ENCODE measurements around the gene TEX14. TPM values are rescaled to one million over a fixed set of nuclear protein-coding genes. Genes with fewer than 3 reads are reported as not detected.

Gene TEX14
- total RNA-seq, 4 donors from 2014 or later = under 0.01 TPM; not detected in 2

DNA sequence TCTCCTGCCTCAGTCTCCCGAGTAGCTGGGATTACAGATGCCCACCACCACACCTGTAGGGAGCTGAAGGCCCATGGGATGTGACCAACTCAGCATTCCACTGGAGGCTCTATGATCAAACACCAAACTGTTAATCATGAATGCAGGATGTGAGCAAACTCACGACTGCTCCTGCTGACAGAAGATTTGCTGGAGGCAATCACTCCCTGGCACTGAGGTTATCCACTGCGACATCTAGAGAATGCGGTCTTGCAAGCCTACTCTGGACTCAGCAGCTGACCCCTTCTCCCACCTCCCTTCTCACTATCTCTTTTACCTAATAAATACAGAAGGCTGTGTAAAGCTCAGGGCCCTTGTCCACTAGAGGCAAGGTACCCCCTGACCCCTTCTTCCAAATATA, 4.9 kb downstream of the TEX14 start:
- TF ChIP-seq, protein P1, sequence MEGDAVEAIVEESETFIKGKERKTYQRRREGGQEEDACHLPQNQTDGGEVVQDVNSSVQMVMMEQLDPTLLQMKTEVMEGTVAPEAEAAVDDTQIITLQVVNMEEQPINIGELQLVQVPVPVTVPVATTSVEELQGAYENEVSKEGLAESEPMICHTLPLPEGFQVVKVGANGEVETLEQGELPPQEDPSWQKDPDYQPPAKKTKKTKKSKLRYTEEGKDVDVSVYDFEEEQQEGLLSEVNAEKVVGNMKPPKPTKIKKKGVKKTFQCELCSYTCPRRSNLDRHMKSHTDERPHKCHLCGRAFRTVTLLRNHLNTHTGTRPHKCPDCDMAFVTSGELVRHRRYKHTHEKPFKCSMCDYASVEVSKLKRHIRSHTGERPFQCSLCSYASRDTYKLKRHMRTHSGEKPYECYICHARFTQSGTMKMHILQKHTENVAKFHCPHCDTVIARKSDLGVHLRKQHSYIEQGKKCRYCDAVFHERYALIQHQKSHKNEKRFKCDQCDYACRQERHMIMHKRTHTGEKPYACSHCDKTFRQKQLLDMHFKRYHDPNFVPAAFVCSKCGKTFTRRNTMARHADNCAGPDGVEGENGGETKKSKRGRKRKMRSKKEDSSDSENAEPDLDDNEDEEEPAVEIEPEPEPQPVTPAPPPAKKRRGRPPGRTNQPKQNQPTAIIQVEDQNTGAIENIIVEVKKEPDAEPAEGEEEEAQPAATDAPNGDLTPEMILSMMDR (IDR thresholded peaks at IDR 0.05; ENCODE audit: low read depth) = no peak

- TF ChIP-seq, protein P1 (IDR thresholded peaks at IDR 0.05; ENCODE audit: low read depth) = no peak
Measured at GRCh38 chr17:58684003-58684402, 7.8 kb downstream of the TEX14 start.

GRCh38 chr17:58680038-58680369, 11.8 kb downstream of the TEX14 start:
- TF ChIP-seq, protein P1 (IDR thresholded peaks at IDR 0.05; ENCODE audit: low read depth) = no peak

DNA sequence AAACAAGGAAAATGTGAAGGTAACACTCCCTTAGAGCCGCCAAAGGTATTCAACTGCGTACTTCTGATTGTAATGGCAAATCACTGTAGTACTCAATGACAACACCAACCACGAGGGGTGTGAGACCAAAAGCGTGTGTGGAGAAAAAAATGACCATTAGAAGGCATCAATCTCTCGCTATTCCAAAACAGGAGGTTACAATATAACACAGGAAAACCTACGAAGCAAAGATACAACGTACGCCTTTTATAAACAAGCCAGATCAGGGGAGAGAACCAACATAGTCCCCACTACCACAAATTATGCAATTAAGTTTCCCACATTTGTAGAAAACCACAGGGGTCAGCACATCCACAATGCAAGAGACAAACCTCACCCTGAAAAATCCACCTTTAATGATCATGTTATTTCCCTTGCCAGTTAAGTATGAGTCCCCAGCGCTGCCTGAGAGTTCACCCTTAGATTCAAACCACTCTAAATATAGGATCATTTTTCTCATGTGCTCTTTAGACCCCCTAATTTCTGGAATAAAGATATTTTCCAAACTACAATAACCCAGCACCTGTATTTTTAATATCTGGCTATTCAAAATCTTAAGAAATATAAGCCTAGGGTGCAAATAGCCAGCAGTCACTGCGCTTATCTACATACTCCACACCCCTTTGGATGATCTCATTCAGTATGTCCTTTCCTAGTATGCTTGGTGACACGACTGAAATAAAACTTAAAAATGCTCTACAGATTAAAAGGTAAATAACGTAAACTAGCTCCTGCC, 12.4 kb downstream of the TEX14 start:
- TF ChIP-seq, protein P1 (IDR thresholded peaks at IDR 0.05; ENCODE audit: low read depth) = no peak

DNA sequence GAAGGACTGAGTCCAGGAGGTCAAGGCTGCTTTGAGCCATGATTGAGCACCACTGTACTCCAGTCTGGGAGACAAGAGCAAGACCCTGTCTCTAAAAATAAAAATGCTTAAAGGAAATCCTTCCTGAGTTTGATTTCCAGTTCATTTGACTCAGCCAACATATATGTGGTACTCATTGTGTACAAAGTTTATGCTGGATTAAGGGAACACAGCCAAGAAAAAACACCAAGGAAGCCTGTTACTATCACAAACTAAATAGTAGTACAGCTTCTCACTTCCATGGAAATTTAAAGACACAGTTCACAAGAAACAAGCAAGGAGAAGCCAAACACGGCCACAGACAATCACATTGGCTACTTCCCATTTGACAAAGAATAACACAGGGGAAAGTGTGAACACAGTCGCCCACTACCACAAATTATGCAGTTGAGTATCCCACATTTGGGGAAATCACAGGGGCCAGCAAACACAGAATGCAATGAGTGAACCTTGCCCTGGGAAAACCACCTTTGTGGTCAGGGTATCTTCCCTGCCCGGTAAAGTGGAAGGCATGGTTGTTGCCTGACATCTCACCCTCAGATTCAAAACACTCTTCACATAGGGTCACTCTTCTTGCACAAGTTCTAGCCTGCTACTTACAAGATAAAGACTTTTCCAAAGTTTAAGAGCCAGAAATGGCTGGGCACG, 14.5 kb downstream of the TEX14 start:
- TF ChIP-seq, protein P1 (IDR thresholded peaks at IDR 0.05; ENCODE audit: low read depth) = no peak

GRCh38 chr17:58671969-58672368, 19.9 kb downstream of the TEX14 start:
- TF ChIP-seq, protein P1 (IDR thresholded peaks at IDR 0.05; ENCODE audit: low read depth) = no peak

- TF ChIP-seq, protein P1 (IDR thresholded peaks at IDR 0.05; ENCODE audit: low read depth) = no peak
Measured at GRCh38 chr17:58669853-58670252, 22.0 kb downstream of the TEX14 start.

Measured in subcutaneous adipose tissue (tissue), 4 donors.